ENCODE results near the gene THUMPD3. TPM values are rescaled to one million over a fixed set of nuclear protein-coding genes. Genes with fewer than 3 reads are reported as not detected.

THUMPD3 gene
- total and polyA plus RNA-seq, 12 donors = 40.3 to 72.1 (median 52.5) TPM

GRCh38 chr3:9400616-9401015, 37.8 kb downstream of the THUMPD3 start:
- Histone ChIP-seq H3K9me3 (no peaks in the 10 kb centered on the region), H3K27me3 (no peaks in the 10 kb centered on the region), H3K27ac (peak overlapping the region in 8 of 10 donors; percentile 97 to 99 (median 99)), H3K4me1 (peaks cover 11 to 77% (median 70%) of the 10 kb centered on the region in 9 donors), H3K4me3 (peak overlapping the region in 5 of 10 donors; percentile 1 to 91 (median 90)), H3K36me3 (no peaks in the 10 kb centered on the region)
- TF ChIP-seq, protein P1, sequence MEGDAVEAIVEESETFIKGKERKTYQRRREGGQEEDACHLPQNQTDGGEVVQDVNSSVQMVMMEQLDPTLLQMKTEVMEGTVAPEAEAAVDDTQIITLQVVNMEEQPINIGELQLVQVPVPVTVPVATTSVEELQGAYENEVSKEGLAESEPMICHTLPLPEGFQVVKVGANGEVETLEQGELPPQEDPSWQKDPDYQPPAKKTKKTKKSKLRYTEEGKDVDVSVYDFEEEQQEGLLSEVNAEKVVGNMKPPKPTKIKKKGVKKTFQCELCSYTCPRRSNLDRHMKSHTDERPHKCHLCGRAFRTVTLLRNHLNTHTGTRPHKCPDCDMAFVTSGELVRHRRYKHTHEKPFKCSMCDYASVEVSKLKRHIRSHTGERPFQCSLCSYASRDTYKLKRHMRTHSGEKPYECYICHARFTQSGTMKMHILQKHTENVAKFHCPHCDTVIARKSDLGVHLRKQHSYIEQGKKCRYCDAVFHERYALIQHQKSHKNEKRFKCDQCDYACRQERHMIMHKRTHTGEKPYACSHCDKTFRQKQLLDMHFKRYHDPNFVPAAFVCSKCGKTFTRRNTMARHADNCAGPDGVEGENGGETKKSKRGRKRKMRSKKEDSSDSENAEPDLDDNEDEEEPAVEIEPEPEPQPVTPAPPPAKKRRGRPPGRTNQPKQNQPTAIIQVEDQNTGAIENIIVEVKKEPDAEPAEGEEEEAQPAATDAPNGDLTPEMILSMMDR (IDR thresholded peaks at IDR 0.05) = no peak
- DNase-seq (no peak), ATAC-seq (no peak)
- WGBS, 2 donors = 16 to 19% methylated on average over 3 of the region's 3 CpGs
- intact Hi-C loops (cut with DNase I) = loop anchor here in 1 of 10 donors (2.0 kb wide), 1 partner anchor 22 kb away; no protein-coding TSS in a partner anchor

- no peak for ATAC-seq
- no peak for DNase-seq
- TF ChIP-seq, protein P1 (IDR thresholded peaks at IDR 0.05) = no peak
- intact Hi-C loops (cut with DNase I) = loop anchor here in 1 of 10 donors (2.0 kb wide), 1 partner anchor 21 kb away; no protein-coding TSS in a partner anchor
- Histone ChIP-seq H3K4me1 (peaks cover 12 to 86% (median 76%) of the 10 kb centered on the region in 9 donors), H3K4me3 (peak overlapping the region in 1 of 10 donors; percentile 16), H3K27me3 (no peaks in the 10 kb centered on the region), H3K36me3 (no peaks in the 10 kb centered on the region), H3K27ac (peak overlapping the region in 7 of 10 donors; percentile 3 to 99 (median 97)), H3K9me3 (no peaks in the 10 kb centered on the region)
- WGBS, 2 donors = 42 to 50% methylated on average over 4 of the region's 4 CpGs
Observed at GRCh38 chr3:9401986-9402385, 39.1 kb downstream of the THUMPD3 start.

DNA sequence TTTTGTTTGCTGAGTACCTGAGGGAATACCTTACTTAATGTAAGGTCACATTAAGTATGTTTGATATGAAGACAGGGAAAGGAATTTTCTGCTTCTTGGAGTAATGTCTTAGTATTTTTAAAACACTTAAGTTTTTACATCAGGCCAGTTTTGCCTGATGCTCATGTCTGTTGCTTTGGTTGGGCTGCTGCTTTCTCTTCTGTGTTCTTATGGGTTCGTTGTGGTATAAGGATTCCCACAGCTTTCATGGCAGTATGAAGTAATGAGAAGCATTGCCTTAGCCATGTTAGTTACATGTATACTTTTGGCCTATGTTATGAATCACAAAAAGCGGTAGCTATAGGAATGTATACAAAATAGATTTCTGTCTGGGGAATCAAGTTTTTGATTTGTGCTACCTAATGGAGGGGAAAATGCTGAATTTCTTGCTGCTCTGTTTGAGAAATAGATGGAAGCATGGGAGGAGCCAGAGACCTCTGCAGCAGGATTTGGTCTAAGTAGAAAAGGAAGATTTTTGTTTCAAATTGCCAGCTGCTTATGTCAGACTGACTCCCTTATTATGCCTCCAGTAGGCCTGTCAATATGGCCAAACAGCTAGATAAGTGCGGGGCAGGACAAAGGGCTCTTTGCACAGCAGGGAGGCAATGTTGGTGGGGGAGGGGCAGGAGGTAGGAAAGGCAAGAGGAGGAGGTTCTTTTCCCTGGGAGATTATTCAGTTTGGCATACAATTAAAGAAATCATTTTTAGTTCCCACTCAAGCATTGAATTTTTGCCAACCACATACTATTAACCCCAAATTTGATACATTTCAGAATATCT, 39.8 kb downstream of the THUMPD3 start:
- Histone ChIP-seq H3K27ac (peak overlapping the region in 7 of 10 donors; percentile 3 to 99 (median 34)), H3K27me3 (no peaks in the 10 kb centered on the region), H3K9me3 (no peaks in the 10 kb centered on the region), H3K36me3 (no peaks in the 10 kb centered on the region), H3K4me1 (peaks cover 12 to 92% (median 83%) of the 10 kb centered on the region in 9 donors), H3K4me3 (peak overlapping the region in 1 of 10 donors; percentile 16)
- intact Hi-C loops (cut with DNase I) = no loop called here
- DNase-seq (peak in 1 of 2 donors; percentile 36), ATAC-seq (no peak)
- 13 to 21% methylated on average over 3 of the region's 3 CpGs for WGBS, 2 donors
- TF ChIP-seq, protein P1 (IDR thresholded peaks at IDR 0.05) = no peak

GRCh38 chr3:9403463-9403862, 40.6 kb downstream of the THUMPD3 start:
- H3K27ac ChIP-seq = peak overlapping the region in 5 of 10 donors; percentile 9 to 99 (median 38)
- H3K27me3 ChIP-seq = no peaks in the 10 kb centered on the region
- intact Hi-C loops (cut with DNase I) = no loop called here
- H3K36me3 ChIP-seq = no peaks in the 10 kb centered on the region
- DNase-seq (no peak), ATAC-seq (no peak)
- H3K4me3 ChIP-seq = peak overlapping the region in 1 of 10 donors; percentile 7
- TF ChIP-seq, protein P1 (IDR thresholded peaks at IDR 0.05) = no peak
- peaks cover 12 to 99% (median 91%) of the 10 kb centered on the region in 9 donors for H3K4me1 ChIP-seq
- WGBS, 2 donors = 55 to 60% methylated on average over 2 of the region's 2 CpGs
- no peaks in the 10 kb centered on the region for H3K9me3 ChIP-seq

Data from heart right ventricle (tissue), 16 donors.